Kidney capillary endothelial cell (primary cell): ENCODE measurements around the gene RRBP1.

Experiments used
- DNase-seq: peaks from one replicate; pipeline ENCODE4 v3.0.0-alpha.2; 2018; ENCODE audit warnings: low spot score

Gene RRBP1

GRCh38 chr20:17683218-17684076 lies 1.4 kb upstream of the RRBP1 start:
- DNase-seq, result no peak

- DNase-seq, result no peak
These were observed 802 bp upstream of the RRBP1 start for GRCh38 chr20:17682889-17683198.

GRCh38 chr20:17681726-17682102 lies 328 bp downstream of the RRBP1 start:
- DNase-seq, result no peak

- peak; percentile 47 for DNase-seq
These were observed 961 bp downstream of the RRBP1 start for GRCh38 chr20:17680836-17681725.

GRCh38 chr20:17679941-17680835 lies 1.9 kb downstream of the RRBP1 start:
- DNase-seq, result peak; percentile 26

- DNase-seq, result no peak
These were observed 3.2 kb downstream of the RRBP1 start for GRCh38 chr20:17678886-17679285.

GRCh38 chr20:17678295-17678694 lies 3.7 kb downstream of the RRBP1 start:
- DNase-seq, result no peak

GRCh38 chr20:17676942-17677341 lies 5.1 kb downstream of the RRBP1 start:
- DNase-seq, result no peak

- DNase-seq, result no peak
These were observed 5.7 kb downstream of the RRBP1 start for GRCh38 chr20:17676378-17676759.

GRCh38 chr20:17675519-17676377 lies 6.3 kb downstream of the RRBP1 start:
- DNase-seq, result no peak

GRCh38 chr20:17674722-17675518 lies 7.1 kb downstream of the RRBP1 start:
- DNase-seq, result no peak

- no peak for DNase-seq
These were observed 9.0 kb downstream of the RRBP1 start for GRCh38 chr20:17673084-17673483.

- DNase-seq, result no peak
These were observed 10.5 kb downstream of the RRBP1 start for GRCh38 chr20:17671565-17671964.

- DNase-seq, result no peak
These were observed 11.0 kb downstream of the RRBP1 start for GRCh38 chr20:17671011-17671410.

GRCh38 chr20:17669306-17669931 lies 12.6 kb downstream of the RRBP1 start:
- DNase-seq, result no peak

- no peak for DNase-seq
These were observed 13.6 kb downstream of the RRBP1 start for GRCh38 chr20:17668432-17668831.

- no peak for DNase-seq
These were observed 14.6 kb downstream of the RRBP1 start for GRCh38 chr20:17667445-17667844.

- DNase-seq, result no peak
These were observed 15.6 kb downstream of the RRBP1 start for GRCh38 chr20:17666481-17666880.

GRCh38 chr20:17665756-17666155 lies 16.3 kb downstream of the RRBP1 start:
- no peak for DNase-seq

- DNase-seq, result no peak
These were observed 17.9 kb downstream of the RRBP1 start for GRCh38 chr20:17664025-17664633.
